GM19240 (cell line): ENCODE measurements around the gene RPS6KA5.
"Not testable (repeated sequence)": the region's sequence is repeated elsewhere in the genome, so short reads cannot be mapped to it uniquely, and the experiment has no call there.

ENCODE experiments used
- DNase-seq: peaks from one replicate; pipeline ENCODE4 v3.0.0; 2011; ENCODE audit warnings: low spot score; ENCODE audit not compliant: insufficient read length

The RPS6KA5 gene

GRCh38 chr14:90940318-90940962 lies 120.0 kb downstream of the RPS6KA5 start:
- no peak for DNase-seq

DNA sequence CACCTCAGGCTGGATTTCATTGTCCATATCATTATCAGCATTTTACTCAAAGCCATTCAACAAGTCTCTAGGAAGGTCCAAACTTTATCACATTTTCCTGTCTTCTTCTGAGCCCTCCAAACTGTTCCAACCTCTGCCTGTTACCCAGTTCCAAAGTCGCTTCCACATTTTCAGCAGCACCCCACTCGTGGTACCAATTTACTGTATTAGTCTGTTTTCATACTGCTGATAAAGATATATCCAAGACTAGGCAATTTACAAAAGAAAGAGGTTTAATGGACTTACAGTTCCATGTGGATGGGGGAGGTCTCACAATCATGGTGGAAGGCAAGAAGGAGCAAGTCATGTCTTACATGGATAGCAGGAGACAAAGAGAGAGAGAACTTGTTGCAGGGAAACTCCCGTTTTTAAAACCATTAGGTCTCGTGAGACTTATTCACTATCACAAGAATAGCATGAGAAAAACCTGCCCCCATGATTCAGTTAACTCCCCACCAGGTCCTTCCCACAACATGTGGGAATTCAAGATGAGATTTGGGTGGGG lies 121.1 kb downstream of the RPS6KA5 start:
- not testable (repeated sequence) for DNase-seq

DNA sequence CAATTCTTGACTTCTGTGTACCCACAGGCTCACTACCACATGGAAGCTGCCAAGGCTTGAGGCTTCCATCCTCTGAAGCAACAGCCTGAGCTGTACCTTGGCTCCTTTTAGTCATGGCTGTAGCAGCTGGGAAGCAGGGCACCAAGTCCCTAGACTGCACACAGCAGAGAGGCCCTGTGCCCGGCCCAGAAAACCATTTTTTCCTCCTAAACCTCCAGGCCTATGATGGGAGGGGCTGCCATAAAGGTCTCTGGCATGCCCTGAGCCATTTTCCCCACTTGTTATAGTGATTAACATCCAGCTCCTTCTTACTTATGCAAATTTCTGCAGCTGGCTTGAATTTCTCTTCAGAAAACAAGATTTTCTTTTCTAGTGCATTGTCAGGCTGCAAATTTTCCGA lies 121.8 kb downstream of the RPS6KA5 start:
- DNase-seq: no peak

DNA sequence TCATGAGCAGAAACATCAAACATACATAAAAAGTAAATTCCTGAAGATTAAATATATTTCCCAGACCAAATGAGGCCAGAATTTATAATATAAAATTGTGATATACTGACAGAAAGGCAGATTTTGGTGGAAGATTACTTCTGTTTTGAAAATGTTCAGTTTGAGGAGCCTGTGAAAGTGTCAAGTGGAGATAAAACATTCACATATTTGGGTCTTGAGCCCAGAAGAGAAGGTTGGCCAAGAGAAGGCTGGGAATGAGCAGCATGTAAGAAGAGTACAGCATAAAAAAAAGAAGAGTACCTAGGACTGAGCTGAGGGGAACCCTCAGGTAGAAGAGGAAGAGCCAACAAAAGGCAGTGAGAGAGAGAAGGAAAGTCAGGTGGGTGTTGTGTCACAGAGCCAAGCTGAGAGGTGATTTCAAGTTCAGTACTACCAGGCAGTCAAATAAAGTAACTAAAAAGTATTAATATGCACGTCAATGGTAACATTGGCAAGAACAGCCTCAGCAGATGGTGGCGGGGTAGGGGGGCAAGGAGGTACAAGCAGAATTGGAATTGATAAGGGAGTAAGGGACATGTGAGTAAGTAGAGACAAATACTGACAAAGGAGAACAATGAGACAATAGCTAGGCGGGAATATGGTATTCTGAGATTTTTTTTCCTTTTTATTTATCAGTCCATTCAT lies 123.5 kb downstream of the RPS6KA5 start:
- DNase-seq: no peak

- DNase-seq: no peak
These were observed 135.7 kb downstream of the RPS6KA5 start for GRCh38 chr14:90924621-90925340.

- DNase-seq: no peak
These were observed 138.3 kb downstream of the RPS6KA5 start for GRCh38 chr14:90922141-90922540.

- DNase-seq: no peak
These were observed 149.3 kb downstream of the RPS6KA5 start for GRCh38 chr14:90911121-90911520.

DNA sequence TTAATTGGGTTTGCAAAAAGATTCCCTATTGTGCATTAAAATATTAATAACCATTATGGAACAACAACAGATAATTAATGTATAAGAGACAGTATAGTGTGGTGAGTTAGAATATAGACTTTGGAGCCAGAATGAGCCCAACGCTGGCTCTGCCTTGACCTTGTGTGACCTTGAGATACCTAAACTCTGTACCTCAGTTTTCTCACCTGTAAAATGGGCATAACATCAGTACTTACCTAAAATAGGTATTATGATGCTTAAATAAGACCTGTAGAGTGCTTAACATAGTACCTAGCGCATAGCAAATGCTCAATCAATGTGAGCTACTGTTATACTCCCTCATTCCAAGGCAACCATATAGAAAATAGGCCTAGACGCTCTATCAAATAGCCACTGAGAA lies 153.3 kb downstream of the RPS6KA5 start:
- DNase-seq: no peak

GRCh38 chr14:90905531-90905930 lies 154.9 kb downstream of the RPS6KA5 start:
- no peak for DNase-seq

- peak; percentile 34 for DNase-seq
These were observed 157.3 kb downstream of the RPS6KA5 start for GRCh38 chr14:90903101-90903500.

DNA sequence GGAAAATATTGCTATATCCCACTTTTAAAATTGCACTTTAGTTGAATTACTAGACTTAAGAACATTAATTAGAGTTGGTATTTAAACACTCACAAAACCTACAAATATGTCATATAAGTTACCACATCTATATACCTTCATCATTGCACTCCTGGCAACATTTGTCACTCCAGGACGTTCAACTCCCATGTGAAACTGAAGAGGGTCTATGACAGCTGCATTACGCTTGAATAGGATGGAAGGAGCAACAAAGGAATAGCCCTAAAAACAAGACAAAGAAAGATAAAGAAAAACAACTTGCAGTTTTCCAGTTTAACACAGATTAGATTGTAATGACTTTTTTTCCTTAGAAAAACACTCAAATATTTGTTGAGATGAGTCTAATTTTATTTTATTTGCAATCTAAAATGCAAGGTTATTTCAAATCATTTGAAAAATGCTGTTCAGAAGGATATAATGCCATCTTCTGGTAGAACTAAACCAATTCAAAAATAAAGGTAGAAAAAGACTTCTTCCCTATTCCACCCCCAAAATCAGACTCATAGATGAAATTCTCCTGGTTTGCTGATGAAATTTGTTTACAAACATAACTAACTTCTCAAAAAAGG lies 159.9 kb downstream of the RPS6KA5 start:
- no peak for DNase-seq

DNA sequence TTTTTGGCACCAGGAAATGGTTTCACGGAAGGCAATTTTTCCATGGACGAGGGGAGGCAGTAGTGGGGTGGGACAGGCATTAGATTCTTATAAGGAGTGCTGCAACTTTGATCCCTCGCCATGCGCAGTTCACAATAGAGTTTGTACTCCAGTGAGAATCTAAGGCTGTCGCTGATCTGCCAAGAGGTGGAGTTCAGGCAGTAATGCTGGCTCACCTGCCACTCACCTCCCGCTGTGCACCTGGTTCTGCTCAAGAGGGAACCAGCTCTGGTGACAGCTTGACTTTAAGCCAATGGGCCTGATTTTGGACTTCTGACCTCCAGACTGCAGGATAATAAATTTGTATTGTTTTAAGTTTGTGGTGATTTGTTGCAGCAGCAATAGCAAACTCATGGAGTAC lies 163.4 kb downstream of the RPS6KA5 start:
- no peak for DNase-seq

DNA sequence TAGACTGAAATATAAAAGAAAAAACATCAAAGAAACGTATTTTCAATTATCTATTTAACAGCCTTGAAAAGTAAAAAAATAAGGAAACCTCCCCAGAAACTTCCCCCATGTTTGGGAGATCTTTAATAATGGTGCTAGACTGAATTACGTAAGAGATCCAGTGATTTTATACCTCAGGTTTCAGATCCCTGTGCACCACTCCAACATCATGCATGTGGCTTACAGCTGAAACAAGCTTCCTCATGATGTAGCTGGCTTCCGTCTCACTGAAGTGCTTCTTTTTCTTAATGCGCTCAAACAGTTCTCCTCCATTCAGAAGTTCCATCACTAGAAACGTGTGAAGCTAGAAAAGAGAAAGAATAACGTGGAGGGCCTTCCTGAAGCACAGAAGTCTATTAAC lies 166.2 kb downstream of the RPS6KA5 start:
- DNase-seq: no peak

DNA sequence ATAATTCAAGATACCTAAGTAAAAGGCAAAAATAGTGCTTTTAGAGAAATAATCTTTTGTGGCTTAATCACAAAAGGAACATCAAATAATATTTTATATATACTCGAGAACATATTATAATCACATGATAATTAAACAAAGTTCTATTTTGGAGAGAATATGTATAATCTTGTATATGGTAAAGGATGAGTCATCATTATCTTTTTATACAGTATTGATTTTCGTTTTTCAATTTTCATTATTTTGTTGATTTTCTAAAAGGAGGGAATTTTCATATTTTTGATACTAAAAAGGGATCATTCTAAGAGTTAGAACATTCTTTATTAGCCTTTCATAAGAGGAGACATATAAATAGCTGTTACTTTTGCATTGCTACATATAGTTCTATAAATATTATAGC lies 166.9 kb downstream of the RPS6KA5 start:
- DNase-seq: no peak

DNA sequence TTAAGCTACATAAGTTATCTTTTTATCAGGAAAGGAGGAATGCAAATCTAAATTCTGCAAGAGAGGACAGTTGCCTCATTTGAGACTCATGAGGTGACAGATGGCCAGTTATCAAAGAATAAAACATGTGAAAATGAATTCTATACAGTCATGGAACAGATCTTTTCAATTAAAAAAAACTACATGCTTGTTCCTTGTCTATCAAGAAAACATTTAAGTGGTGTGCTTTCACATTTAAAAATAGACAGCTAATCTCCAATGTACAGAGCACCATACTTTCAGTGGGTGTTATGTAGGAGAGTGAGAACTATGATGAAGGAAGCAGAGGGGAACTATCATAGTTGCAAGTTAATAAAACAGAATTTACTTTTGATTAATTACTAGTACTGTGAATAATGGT lies 167.5 kb downstream of the RPS6KA5 start:
- DNase-seq: no peak

DNA sequence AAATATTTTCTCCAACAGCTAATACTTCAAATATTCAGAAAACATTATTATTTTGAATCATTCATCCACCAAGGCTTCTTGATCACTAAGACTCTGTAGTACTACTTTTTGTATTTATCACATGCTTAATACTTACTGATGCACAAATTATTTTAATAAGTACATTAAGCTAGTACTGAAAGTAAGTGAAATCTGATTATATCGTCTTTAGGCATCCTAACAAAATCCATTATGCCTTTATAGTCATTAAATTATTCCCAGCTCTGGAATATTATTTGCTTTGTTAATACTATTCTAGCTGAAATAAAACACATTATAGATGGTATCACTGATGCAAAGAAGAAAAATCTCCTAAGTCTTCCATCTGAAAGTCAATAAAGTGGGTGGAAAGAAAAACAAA lies 169.1 kb downstream of the RPS6KA5 start:
- no peak for DNase-seq

GRCh38 chr14:90890322-90891020 lies 170.0 kb downstream of the RPS6KA5 start:
- no peak for DNase-seq

- DNase-seq: no peak
These were observed 174.1 kb downstream of the RPS6KA5 start for GRCh38 chr14:90886297-90886815.

DNA sequence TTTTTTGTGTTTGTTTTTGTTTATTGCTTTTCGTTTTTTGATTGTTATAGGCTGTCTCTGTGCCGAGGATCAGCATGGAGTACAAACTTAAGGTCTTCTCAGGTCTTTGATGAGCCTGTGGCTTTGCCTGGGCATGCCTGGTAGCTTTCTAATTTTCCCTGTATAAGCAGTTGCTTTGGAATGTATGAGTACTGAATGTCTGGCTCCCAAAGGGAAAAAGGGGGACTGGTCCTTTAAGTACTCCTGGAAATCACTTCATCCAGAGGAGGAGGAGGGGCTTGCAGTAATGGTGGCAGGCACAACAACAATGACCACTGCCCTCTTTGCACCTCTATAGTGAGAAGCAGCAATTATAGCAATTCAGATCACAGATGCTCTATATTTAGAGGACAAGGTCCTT lies 176.7 kb downstream of the RPS6KA5 start:
- no peak for DNase-seq

DNA sequence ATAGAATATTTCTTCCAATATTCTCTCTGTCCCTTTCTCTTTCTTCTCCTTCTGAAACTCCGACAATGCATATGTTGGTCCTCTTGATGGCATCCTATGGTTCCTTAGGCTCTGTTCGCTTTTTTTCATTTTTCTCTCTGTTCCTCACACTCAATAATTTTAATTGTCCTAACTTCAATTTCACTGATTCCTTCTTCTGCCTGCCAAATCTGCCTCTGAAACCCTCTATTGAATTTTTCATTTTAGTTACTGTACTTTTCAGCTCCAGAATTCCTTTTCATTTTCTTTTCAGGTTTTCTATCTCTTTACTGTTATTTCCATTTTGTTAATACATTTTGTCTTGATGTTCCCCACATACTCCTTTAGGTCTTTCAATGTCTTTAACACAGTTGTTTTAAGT lies 177.2 kb downstream of the RPS6KA5 start:
- no peak for DNase-seq

DNA sequence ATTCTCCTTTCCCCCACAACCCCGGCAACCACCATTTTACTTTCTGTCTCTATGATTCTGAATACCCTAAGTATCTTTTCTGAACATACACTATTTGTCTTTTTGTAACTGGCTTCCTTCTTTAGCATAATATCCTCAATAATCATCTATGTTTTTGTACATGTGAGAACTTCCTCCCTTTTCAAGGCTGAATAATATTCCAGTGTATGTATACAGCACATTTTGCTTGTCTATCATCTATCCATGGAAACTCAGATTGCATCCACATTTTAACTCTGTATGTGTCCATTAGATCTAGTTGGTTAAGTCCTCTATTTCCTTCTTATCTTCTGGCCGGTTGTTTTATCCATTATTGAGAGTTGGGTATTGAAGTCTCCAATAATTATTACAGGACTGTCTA lies 180.2 kb downstream of the RPS6KA5 start:
- no peak for DNase-seq
